ENCODE measurements around the gene DNAJB6.

Gene DNAJB6

DNA sequence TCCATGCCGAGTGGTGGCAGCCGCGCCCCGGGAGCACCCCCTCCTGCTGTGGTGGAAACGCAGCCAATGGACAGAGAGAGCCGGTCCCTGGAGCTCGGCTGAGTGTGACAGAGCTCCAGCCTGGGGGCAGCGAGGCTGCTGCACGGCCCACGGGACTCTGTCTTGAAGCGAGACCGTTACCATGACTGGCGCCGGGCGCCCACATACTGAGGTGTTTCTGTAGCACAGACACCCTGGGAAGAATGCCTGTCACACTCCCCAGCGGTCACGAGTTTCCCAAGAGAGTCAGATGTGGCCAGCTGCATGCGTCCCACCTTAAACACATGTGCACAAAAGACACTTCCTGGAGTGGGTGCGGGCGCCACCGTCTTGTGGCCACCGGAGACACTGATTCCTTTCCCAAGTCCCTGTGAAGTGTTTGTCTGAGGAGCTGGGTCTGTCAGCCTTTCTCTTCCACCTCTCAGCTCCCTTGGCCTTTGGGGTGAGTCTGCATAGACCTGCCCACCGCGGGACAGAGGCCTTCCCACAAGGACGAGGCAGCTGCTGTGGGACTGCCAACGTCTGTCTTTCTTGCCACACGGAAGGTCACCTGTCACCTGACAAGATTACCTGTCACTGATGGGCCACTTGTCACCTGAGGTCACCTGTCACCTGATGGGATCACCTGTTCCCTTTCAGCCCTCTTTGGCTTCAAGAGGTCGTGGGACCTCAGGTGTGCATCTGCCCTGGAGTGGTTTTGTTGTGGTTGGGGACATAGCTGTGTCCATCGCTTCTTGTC, 94.6 kb downstream of the DNAJB6 start:
- H3K4me3 ChIP-seq (ENCODE audit: control insufficient read depth, low read depth, low read length) = no peak overlapping the region
- TF ChIP-seq, protein P1, sequence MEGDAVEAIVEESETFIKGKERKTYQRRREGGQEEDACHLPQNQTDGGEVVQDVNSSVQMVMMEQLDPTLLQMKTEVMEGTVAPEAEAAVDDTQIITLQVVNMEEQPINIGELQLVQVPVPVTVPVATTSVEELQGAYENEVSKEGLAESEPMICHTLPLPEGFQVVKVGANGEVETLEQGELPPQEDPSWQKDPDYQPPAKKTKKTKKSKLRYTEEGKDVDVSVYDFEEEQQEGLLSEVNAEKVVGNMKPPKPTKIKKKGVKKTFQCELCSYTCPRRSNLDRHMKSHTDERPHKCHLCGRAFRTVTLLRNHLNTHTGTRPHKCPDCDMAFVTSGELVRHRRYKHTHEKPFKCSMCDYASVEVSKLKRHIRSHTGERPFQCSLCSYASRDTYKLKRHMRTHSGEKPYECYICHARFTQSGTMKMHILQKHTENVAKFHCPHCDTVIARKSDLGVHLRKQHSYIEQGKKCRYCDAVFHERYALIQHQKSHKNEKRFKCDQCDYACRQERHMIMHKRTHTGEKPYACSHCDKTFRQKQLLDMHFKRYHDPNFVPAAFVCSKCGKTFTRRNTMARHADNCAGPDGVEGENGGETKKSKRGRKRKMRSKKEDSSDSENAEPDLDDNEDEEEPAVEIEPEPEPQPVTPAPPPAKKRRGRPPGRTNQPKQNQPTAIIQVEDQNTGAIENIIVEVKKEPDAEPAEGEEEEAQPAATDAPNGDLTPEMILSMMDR (conservative IDR thresholded peaks at IDR 0.05; ENCODE audit: control insufficient read depth, insufficient read depth, low read depth, low read length) = no peak

DNA sequence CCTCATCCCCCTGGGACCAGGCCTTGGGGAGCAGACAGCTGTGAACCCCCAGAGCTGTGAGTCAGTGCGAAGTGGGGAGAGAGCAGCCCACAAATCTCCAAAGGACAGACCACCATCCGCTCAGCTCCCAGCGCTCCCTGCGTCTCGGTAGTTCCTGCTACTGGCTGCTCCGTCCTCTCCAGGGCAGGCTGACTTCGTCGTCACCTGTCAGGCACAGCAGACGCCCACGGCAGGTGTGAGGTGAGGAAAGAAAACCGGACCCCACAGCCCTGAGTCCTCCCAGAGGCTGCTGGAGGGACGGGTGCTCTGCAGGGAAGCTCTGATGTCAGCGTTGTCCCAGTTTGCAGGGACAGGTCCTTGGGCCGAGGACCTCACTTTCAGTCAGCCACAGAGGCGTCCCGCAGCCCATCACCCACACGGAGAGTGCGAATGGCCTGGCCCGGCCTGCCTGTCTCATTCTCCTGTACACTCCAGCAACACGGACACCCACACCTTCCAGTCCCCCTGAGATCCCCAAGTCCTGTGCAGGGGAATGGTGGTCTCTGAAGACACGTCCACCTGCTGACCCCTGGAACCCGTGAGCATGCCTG, 95.2 kb downstream of the DNAJB6 start:
- H3K4me3 ChIP-seq (ENCODE audit: control insufficient read depth, low read depth, low read length) = no peak overlapping the region
- TF ChIP-seq, protein P1 (conservative IDR thresholded peaks at IDR 0.05; ENCODE audit: control insufficient read depth, insufficient read depth, low read depth, low read length) = no peak
- no peak for DNase-seq (ENCODE audit: low read depth)

More for the DNA sequence above, 94.6 kb downstream of the DNAJB6 start:
- no peak for DNase-seq (ENCODE audit: low read depth)

DNA sequence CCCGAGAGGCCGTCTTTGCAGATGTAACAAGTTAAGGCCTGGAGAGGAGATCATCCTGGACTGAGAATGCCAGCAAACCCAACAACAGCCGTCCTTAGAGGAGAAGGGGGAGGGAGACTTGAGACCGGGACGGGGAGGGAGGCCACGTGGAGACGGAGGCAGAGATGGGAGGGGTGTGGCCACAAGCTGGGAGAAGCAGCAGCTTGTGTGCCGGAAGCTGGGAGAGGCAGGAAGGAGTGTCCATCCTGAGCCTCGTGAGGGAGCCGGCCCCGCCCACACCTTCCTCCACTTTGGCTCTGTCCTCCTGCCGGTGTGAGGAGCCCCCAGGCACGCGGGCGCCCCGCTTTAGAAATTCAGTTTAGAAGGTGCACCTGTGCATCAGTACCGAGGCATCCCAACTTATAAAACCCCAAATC, 95.7 kb downstream of the DNAJB6 start:
- TF ChIP-seq, protein P1 (conservative IDR thresholded peaks at IDR 0.05; ENCODE audit: control insufficient read depth, insufficient read depth, low read depth, low read length) = no peak
- peak overlapping the region; percentile 23 for H3K4me3 ChIP-seq (ENCODE audit: control insufficient read depth, low read depth, low read length)
- peak; percentile 61 for DNase-seq (ENCODE audit: low read depth)

DNA sequence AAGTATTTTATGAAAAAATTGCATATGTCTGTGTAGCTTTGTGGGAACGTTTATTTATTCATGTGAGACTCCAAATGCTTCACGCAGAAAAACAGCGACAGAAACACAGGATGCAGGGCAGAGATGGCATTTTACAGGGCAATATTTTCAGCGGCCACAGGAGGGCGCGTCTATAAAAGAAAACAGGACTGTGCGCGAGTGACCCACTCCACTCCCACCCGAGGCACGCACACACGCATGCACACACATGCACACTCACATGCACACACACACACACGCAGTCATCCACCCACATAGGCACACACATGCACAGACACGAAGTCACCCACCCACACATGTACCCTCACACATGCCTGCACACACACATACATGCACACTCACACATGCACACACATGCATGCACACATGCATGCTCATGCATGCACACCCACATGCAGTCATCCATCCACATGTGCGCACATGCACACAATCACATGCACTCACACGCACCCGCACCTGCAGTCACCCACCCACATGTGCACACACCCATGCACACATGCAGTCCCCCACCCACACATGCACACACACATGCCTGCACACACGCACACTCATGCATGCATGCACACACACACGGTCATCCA, 96.3 kb downstream of the DNAJB6 start:
- peak; percentile 37 for DNase-seq (ENCODE audit: low read depth)
- TF ChIP-seq, protein P1 (conservative IDR thresholded peaks at IDR 0.05; ENCODE audit: control insufficient read depth, insufficient read depth, low read depth, low read length) = peak; percentile 69
- H3K4me3 ChIP-seq (ENCODE audit: control insufficient read depth, low read depth, low read length) = peak overlapping the region; percentile 23

DNA sequence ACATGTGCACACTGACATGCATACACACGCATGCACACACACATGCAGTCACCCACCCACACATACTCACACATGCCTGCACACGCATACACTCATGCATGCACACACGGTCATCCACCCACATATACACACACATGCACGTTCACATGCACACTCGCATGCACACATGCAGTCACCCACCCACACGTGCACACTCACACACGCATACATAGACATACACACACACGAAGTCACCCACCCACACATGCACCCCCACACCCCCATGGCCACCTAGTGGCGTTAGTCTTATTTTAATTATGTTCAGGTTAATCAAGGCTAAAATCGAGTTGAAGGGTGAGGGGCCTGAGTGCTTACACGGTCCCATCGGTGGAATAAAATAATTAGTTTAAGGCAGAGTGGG, 96.8 kb downstream of the DNAJB6 start:
- no peak overlapping the region for H3K4me3 ChIP-seq (ENCODE audit: control insufficient read depth, low read depth, low read length)
- TF ChIP-seq, protein P1 (conservative IDR thresholded peaks at IDR 0.05; ENCODE audit: control insufficient read depth, insufficient read depth, low read depth, low read length) = no peak
- DNase-seq (ENCODE audit: low read depth) = no peak

DNA sequence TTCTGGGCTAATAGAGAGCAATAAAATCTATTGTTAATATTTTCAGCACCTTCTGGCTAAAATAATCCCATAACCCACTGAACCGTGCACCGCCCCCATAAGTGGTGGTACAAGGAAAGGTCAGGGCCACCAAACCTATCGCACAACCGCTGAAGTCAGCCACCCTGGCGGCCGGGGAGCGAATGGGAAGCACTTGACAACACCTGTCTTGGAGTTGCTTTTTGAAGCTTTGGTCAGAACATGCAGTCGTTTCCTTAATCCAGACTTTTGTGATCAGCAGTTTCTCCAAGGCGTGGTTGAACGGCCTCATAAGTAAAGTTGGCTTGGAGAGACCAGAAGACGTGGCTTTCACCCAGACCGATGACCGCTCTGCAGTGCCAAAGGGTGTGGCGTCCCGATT, 97.4 kb downstream of the DNAJB6 start:
- TF ChIP-seq, protein P1 (conservative IDR thresholded peaks at IDR 0.05; ENCODE audit: control insufficient read depth, insufficient read depth, low read depth, low read length) = no peak
- no peak for DNase-seq (ENCODE audit: low read depth)
- H3K4me3 ChIP-seq (ENCODE audit: control insufficient read depth, low read depth, low read length) = no peak overlapping the region
